IMR-90 (cell line): ENCODE measurements around the gene FRK. TPM values are rescaled to one million over a fixed set of nuclear protein-coding genes. Genes with fewer than 3 reads are reported as not detected.
A peak's percentile ranks its signal among the peaks of the same experiment; 100 is the strongest.

Source experiments
- ATAC-seq: fragments of 200-7000 bp; cut with Tn5 transposase; 2 replicates; pipeline ENCODE4 v1.9.1; 2020; ENCODE audit warnings: low read depth, mild to moderate bottlenecking, moderate library complexity
- BruUV-seq: library from RNA; stranded (reverse); fragments of 400-500 nt; replicated peaks from 2 replicates; lab custom pipeline; 2021; lab: Mats Ljungman, UMichigan
- CTCF ChIA-PET: fragments of 300-600 bp; formaldehyde crosslinking; extraction: SDS; loops from one replicate; lab custom pipeline; 2021; ENCODE audit warnings: antibody characterized with exemption; lab: Yijun Ruan, JAX
- POLR2A ChIA-PET: fragments of 300-600 bp; sonication (Branson Sonifier 250); formaldehyde crosslinking; loops from one replicate; lab custom pipeline; 2022; ENCODE audit warnings: antibody characterized with exemption; ENCODE audit not compliant: unreplicated experiment; lab: Charles Lee
- DNase-seq: peaks from one replicate; pipeline ENCODE4 v3.0.0; 2013
- H2AFZ ChIP-seq: replicated peaks from 2 replicates; pipeline ENCODE3; 2013; ENCODE audit warnings: low read length, mild to moderate bottlenecking; ENCODE audit not compliant: poor library complexity
- H2AK5ac ChIP-seq: 2 replicates; pipeline ENCODE4 v1.6.1; 2013; ENCODE audit warnings: low read depth, low read length, inconsistent platforms
- H2AK9ac ChIP-seq: replicated peaks from 2 replicates; pipeline ENCODE3; 2013; ENCODE audit warnings: mild to moderate bottlenecking, low read depth, low read length, moderate library complexity; ENCODE audit not compliant: poor library complexity
- H2BK120ac ChIP-seq: 2 replicates; pipeline ENCODE4 v1.6.1; 2013; ENCODE audit warnings: low read depth, low read length, inconsistent platforms
- H2BK15ac ChIP-seq: 3 replicates; pipeline ENCODE4 v1.6.1; 2013; ENCODE audit warnings: low read depth, low read length, inconsistent platforms
- H2BK20ac ChIP-seq: 2 replicates; pipeline ENCODE4 v1.6.1; 2013; ENCODE audit warnings: low read depth, mild to moderate bottlenecking, inconsistent platforms, low read length, moderate library complexity
- H2BK5ac ChIP-seq: 2 replicates; pipeline ENCODE4 v1.6.1; 2013; ENCODE audit warnings: mild to moderate bottlenecking, low read depth, low read length, inconsistent platforms; ENCODE audit not compliant: poor library complexity, severe bottlenecking
- H3K14ac ChIP-seq: replicated peaks from 2 replicates; pipeline ENCODE4 v1.6.1; 2013; ENCODE audit warnings: low read depth, low read length, inconsistent platforms
- H3K18ac ChIP-seq: 2 replicates; pipeline ENCODE4 v1.6.1; 2013; ENCODE audit warnings: low read depth, low read length, control low read depth
- H3K23ac ChIP-seq: 2 replicates; pipeline ENCODE4 v1.6.1; 2013; ENCODE audit warnings: low read depth, low read length, inconsistent platforms
- H3K27ac ChIP-seq: 2 replicates; pipeline ENCODE4 v1.5.1; 2013; ENCODE audit warnings: mild to moderate bottlenecking, control low read depth, low read length; ENCODE audit not compliant: insufficient read depth
- H3K27me3 ChIP-seq: 2 replicates; pipeline ENCODE4 v1.6.1; 2013; ENCODE audit warnings: low read length; ENCODE audit not compliant: control insufficient read depth, insufficient read depth
- H3K36me3 ChIP-seq: 2 replicates; pipeline ENCODE4 v1.6.1; 2013; ENCODE audit warnings: low read length, mixed read lengths; ENCODE audit not compliant: control insufficient read depth, insufficient read depth
- H3K4ac ChIP-seq: 2 replicates; pipeline ENCODE4 v1.6.1; 2013; ENCODE audit warnings: low read depth, low read length, inconsistent platforms
- H3K4me1 ChIP-seq: 2 replicates; pipeline ENCODE4 v1.6.1; 2013; ENCODE audit warnings: low read length, mixed read lengths; ENCODE audit not compliant: control insufficient read depth, insufficient read depth
- H3K4me2 ChIP-seq: 2 replicates; pipeline ENCODE4 v1.6.1; 2013; ENCODE audit warnings: low read depth, mild to moderate bottlenecking, control low read depth, low read length, moderate library complexity
- H3K4me3 ChIP-seq: 2 replicates; pipeline ENCODE4 v1.5.1; 2013; ENCODE audit warnings: low read depth, mild to moderate bottlenecking, control low read depth, low read length, moderate library complexity; ENCODE audit not compliant: insufficient read depth
- H3K56ac ChIP-seq: 2 replicates; pipeline ENCODE4 v1.6.1; 2013; ENCODE audit warnings: low read length, inconsistent platforms; ENCODE audit not compliant: insufficient read depth; ENCODE audit errors: extremely low read depth
- H3K79me1 ChIP-seq, 2 experiments: 2 replicates each; pipeline ENCODE4 v1.6.1; 2013; ENCODE audit warnings: low read length in 2 of 2, inconsistent platforms in 1 of 2, low read depth in 1 of 2
- H3K9ac ChIP-seq: 2 replicates; pipeline ENCODE4 v1.6.1; 2013; ENCODE audit warnings: low read depth, low read length, control low read depth
- H3K9me1 ChIP-seq: 2 replicates; pipeline ENCODE4 v1.6.1; 2013; ENCODE audit warnings: low read length, inconsistent platforms; ENCODE audit not compliant: insufficient read depth
- H3K9me3 ChIP-seq: 2 replicates; pipeline ENCODE4 v1.6.1; 2013; ENCODE audit warnings: low read length; ENCODE audit not compliant: control insufficient read depth, insufficient read depth
- H4K20me1 ChIP-seq: 2 replicates; pipeline ENCODE4 v1.6.1; 2013; ENCODE audit warnings: low read length, inconsistent platforms; ENCODE audit not compliant: insufficient read depth
- H4K5ac ChIP-seq: 2 replicates; pipeline ENCODE4 v1.6.1; 2013; ENCODE audit warnings: mild to moderate bottlenecking, low read depth, low read length, control low read depth
- H4K8ac ChIP-seq, 2 experiments: 2 replicates each; pipeline ENCODE4 v1.6.1; 2013; ENCODE audit warnings: low read depth in 2 of 2, low read length in 2 of 2, control low read depth in 1 of 2, inconsistent platforms in 1 of 2
- H4K91ac ChIP-seq: 2 replicates; pipeline ENCODE4 v1.6.1; 2013; ENCODE audit warnings: low read depth, low read length, inconsistent platforms; ENCODE audit not compliant: insufficient read depth
- BHLHE40 ChIP-seq: fragments of 150-350 bp; IDR thresholded peaks from 2 replicates; pipeline ENCODE4 v1.6.1; 2016; ENCODE audit warnings: mild to moderate bottlenecking, low read depth, low read length
- CEBPB ChIP-seq: IDR thresholded peaks from 2 replicates; pipeline ENCODE4 v1.6.1; 2012; ENCODE audit warnings: low read depth, low read length, improper control_type of control experiment
- CHD1 ChIP-seq: IDR thresholded peaks from 2 replicates; pipeline ENCODE4 v1.6.1; 2012; ENCODE audit warnings: low read depth, low read length, improper control_type of control experiment
- CTCF ChIP-seq: conservative IDR thresholded peaks from 2 replicates; pipeline ENCODE4 v1.5.1; 2012; ENCODE audit warnings: mild to moderate bottlenecking, low read depth, low read length, improper control_type of control experiment
- FOS ChIP-seq: fragments of 150-350 bp; IDR thresholded peaks from 2 replicates; pipeline ENCODE4 v1.6.1; 2016; ENCODE audit warnings: low read depth, low read length
- MAFK ChIP-seq: IDR thresholded peaks from 2 replicates; pipeline ENCODE4 v1.6.1; 2012; ENCODE audit warnings: low read depth, low read length, improper control_type of control experiment
- MAZ ChIP-seq: IDR thresholded peaks from 2 replicates; pipeline ENCODE4 v1.6.1; 2012; ENCODE audit warnings: low read depth, mild to moderate bottlenecking, low read length, improper control_type of control experiment, moderate library complexity, borderline replicate concordance
- MXI1 ChIP-seq: IDR thresholded peaks from 2 replicates; pipeline ENCODE4 v1.6.1; 2012; ENCODE audit warnings: low read depth, mild to moderate bottlenecking, low read length, moderate library complexity, borderline replicate concordance
- NFE2L2 ChIP-seq: fragments of 150-350 bp; IDR thresholded peaks from 2 replicates; pipeline ENCODE4 v1.6.1; 2016; ENCODE audit warnings: low read depth, mild to moderate bottlenecking, low read length
- RCOR1 ChIP-seq: IDR thresholded peaks from 2 replicates; pipeline ENCODE4 v1.6.1; 2012; ENCODE audit warnings: mild to moderate bottlenecking, low read length, improper control_type of control experiment; ENCODE audit not compliant: insufficient replicate concordance
- RFX5 ChIP-seq: IDR thresholded peaks from 2 replicates; pipeline ENCODE4 v1.8.0; 2012; ENCODE audit warnings: low read depth, mild to moderate bottlenecking, low read length, moderate library complexity
- SMC3 ChIP-seq: fragments of 150-350 bp; IDR thresholded peaks from 2 replicates; pipeline ENCODE4 v1.6.1; 2016; ENCODE audit warnings: low read depth, mild to moderate bottlenecking, antibody characterized with exemption, low read length, moderate library complexity
- USF2 ChIP-seq: fragments of 150-350 bp; IDR thresholded peaks from 2 replicates; pipeline ENCODE4 v1.6.1; 2017; ENCODE audit warnings: mild to moderate bottlenecking, antibody characterized with exemption, low read length, low read depth
- WGBS, 2 experiments: methylation state at CpG; one replicate each; pipeline versions ENCODE4 v1.1.5 to v1.1.7; 2013; ENCODE audit warnings: missing lambda C conversion rate in 2 of 2; ENCODE audit not compliant: insufficient read length in 1 of 2; ENCODE audit errors: extremely low coverage in 2 of 2; 5-methylcytosine and 5-hydroxymethylcytosine counted together
- dilution Hi-C: fragments of 300-500 bp; cut with HindIII; formaldehyde crosslinking; loops from one replicate; pipeline ENCODE4 v1.14.3; 2018; ENCODE audit warnings: low sequenced_read_pairs; ENCODE audit not compliant: unreplicated experiment
- in situ Hi-C: fragments of 300-500 bp; cut with MboI; formaldehyde crosslinking; loops from 3 replicates; pipeline ENCODE4 v1.14.3; 2019; ENCODE audit warnings: low sequenced_read_pairs, inconsistent platforms, mixed read lengths
- intact Hi-C: fragments of 100-400 bp; cut with micrococcal nuclease; formaldehyde crosslinking; loops from 2 replicates; pipeline ENCODE4 v1.10.0; 2022
- polyA plus RNA-seq, 3 experiments: library from polyadenylated mRNA; depleted of rRNA; stranded (reverse); fragments of >200 nt; gene quantifications; 2 replicates each; pipeline ENCODE4 v1.2.3, GENCODE V29; 2012; ENCODE audit warnings: low replicate concordance in 1 of 3
- total RNA-seq: library from RNA; depleted of rRNA; stranded (reverse); fragments of >200 nt; gene quantifications from 2 replicates; pipeline ENCODE4 v1.2.3, GENCODE V29; 2012
- TF ChIP-seq, protein P1 (sequence below): fragments of 150-350 bp; IDR thresholded peaks from 2 replicates; pipeline ENCODE4 v1.6.1; 2016; ENCODE audit warnings: low read depth, mild to moderate bottlenecking, low read length, moderate library complexity, borderline replicate concordance

Gene FRK
- total and polyA plus RNA-seq, 2 of the 4 experiments (the other 2 are of a cell fraction) = under 0.01 to 0.02 TPM

DNA sequence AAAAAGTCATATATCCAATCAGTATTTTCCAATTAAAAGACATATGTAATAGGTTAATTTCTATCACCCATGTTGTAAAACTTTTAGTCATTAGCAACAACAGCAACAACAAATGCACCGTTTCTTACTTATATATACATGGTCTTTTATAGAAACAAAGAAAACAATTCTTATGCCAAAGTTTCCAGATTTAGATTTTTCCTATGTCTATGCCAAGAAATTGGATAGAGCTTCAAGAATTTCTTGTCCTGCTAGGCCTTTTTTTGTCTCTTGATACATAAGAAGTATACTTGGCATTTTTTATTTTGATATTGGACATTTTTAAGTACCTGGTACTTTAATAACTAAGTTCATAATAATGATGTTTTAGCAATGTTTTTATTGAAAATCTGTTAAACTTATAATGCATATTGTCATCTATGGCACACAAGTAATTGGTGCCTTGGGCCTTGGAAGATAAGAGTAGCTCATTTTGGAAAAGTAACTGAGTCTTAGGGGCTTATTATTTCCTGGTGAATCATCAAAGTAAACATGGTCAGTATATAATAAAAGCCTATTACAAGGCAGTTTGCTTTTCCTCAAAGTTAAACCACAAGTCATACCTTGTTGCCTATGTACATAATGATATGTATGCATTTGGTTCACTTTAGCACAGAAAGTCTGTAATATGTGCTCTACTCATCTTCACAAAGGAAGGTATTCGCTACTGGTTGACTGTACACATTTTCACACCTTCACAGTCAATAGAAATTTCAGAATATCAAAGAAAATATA is 10.1 kb upstream of the FRK start:
- Histone ChIP-seq H4K91ac (no peak overlapping the region), H3K4ac (no peak overlapping the region), H3K14ac (no peak overlapping the region; the same call in 1 of the 2 replicates), H2BK20ac (no peak overlapping the region), H3K9me1 (peaks cover 11% of the 10 kb centered on the region), H3K4me2 (no peak overlapping the region), H4K20me1 (no peaks in the 10 kb centered on the region), H3K36me3 (no peaks in the 10 kb centered on the region), H3K18ac (no peak overlapping the region), H2BK5ac (no peak overlapping the region), H3K4me3 (no peak overlapping the region), H4K5ac (no peak overlapping the region), H2AFZ (no peak overlapping the region), H4K8ac (no peak overlapping the region), H2AK5ac (0 out of 2 replicates have a peak overlapping the region, but pooled peaks have one; percentile 62), H3K27ac (no peak overlapping the region), H2BK120ac (peak overlapping the region; percentile 57; the same call in 1 of the 2 replicates), H3K4me1 (peaks cover 11% of the 10 kb centered on the region), H2BK15ac (peak overlapping the region; percentile 26; the same call in 1 of the 3 replicates), H3K56ac (no peak overlapping the region), H3K9ac (no peak overlapping the region), H3K27me3 (no peaks in the 10 kb centered on the region), H3K79me1 (no peaks in the 10 kb centered on the region; a peak in 1 of 4 replicates), H2AK9ac (no peak overlapping the region), H3K23ac (no peak overlapping the region), H3K9me3 (no peaks in the 10 kb centered on the region)
- peak; percentile 21 for DNase-seq
- POLR2A ChIA-PET = no interaction called here
- dilution Hi-C loops (no loop called here), intact Hi-C loops (no loop called here), in situ Hi-C loops (no loop called here)
- BruUV-seq = no TSS peak
- WGBS, 2 experiments = no CpG with 5 or more reads among the region's 2 CpGs
- CTCF ChIA-PET = interaction anchor here (0.8 kb wide), 1 partner anchor 10 kb away, joined by 9 read pairs; the partner anchor contains the start of gene FRK
- ATAC-seq = no peak
- no peak for TF ChIP-seq SMC3
- no peak for TF ChIP-seq CEBPB
- no peak for TF ChIP-seq RFX5
- TF ChIP-seq, protein P1, sequence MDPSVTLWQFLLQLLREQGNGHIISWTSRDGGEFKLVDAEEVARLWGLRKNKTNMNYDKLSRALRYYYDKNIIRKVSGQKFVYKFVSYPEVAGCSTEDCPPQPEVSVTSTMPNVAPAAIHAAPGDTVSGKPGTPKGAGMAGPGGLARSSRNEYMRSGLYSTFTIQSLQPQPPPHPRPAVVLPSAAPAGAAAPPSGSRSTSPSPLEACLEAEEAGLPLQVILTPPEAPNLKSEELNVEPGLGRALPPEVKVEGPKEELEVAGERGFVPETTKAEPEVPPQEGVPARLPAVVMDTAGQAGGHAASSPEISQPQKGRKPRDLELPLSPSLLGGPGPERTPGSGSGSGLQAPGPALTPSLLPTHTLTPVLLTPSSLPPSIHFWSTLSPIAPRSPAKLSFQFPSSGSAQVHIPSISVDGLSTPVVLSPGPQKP = no peak
- no peak for TF ChIP-seq CHD1
- TF ChIP-seq RCOR1 = no peak
- no peak for TF ChIP-seq NFE2L2
- TF ChIP-seq BHLHE40 = no peak
- no peak for TF ChIP-seq CTCF
- TF ChIP-seq MXI1 = no peak
- no peak for TF ChIP-seq FOS
- TF ChIP-seq MAZ = no peak
- no peak for TF ChIP-seq USF2
- TF ChIP-seq MAFK = no peak
